ENCODE results near the gene AFF4.
"Not testable (repeated sequence)": the region's sequence is repeated elsewhere in the genome, so short reads cannot be mapped to it uniquely, and the experiment has no call there.

AFF4 gene

GRCh38 chr5:132952829-132953228, 10.6 kb downstream of the AFF4 start:
- TF ChIP-seq CTCF (IDR thresholded peaks at IDR 0.05; ENCODE audit: control extremely low read depth, extremely low read depth, low read depth, missing control alignments), result no peak
- POLR2A ChIA-PET, result no interaction called here
- no peak for DNase-seq (ENCODE audit: extremely low spot score)
- CTCF ChIA-PET, result interaction anchor here (1.4 kb wide), 1 partner anchor 45 kb away, joined by 3 read pairs; no protein-coding TSS in a partner anchor

- no peak for TF ChIP-seq CTCF (IDR thresholded peaks at IDR 0.05; ENCODE audit: control extremely low read depth, extremely low read depth, low read depth, missing control alignments)
- ChIA-PET CTCF (interaction anchor here (1.0 to 1.4 kb wide), 2 partner anchors 10 to 44 kb away, joined by 3 read pairs; no protein-coding TSS in a partner anchor), POLR2A (no interaction called here)
- no peak for DNase-seq (ENCODE audit: extremely low spot score)
These were observed 11.5 kb downstream of the AFF4 start for GRCh38 chr5:132951897-132952296.

GRCh38 chr5:132949136-132949535, 14.3 kb downstream of the AFF4 start:
- POLR2A ChIA-PET, result no interaction called here
- CTCF ChIA-PET, result interaction anchor here (1.0 kb wide), 1 partner anchor 66 kb away, joined by 3 read pairs; no protein-coding TSS in a partner anchor
- DNase-seq (ENCODE audit: extremely low spot score), result no peak
- TF ChIP-seq CTCF (IDR thresholded peaks at IDR 0.05; ENCODE audit: control extremely low read depth, extremely low read depth, low read depth, missing control alignments), result no peak

- ChIA-PET POLR2A (no interaction called here), CTCF (interaction anchor here (1.6 kb wide), 1 partner anchor 11 kb away, joined by 3 read pairs; no protein-coding TSS in a partner anchor)
- no peak for DNase-seq (ENCODE audit: extremely low spot score)
- TF ChIP-seq CTCF (IDR thresholded peaks at IDR 0.05; ENCODE audit: control extremely low read depth, extremely low read depth, low read depth, missing control alignments), result no peak
These were observed 15.8 kb downstream of the AFF4 start for GRCh38 chr5:132947671-132948070.

- POLR2A ChIA-PET; CTCF ChIA-PET; DNase-seq (ENCODE audit: extremely low spot score): not testable (repeated sequence)
These were observed 18.1 kb downstream of the AFF4 start for GRCh38 chr5:132945315-132945714.

GRCh38 chr5:132943362-132944022, 19.9 kb downstream of the AFF4 start:
- TF ChIP-seq CTCF (IDR thresholded peaks at IDR 0.05; ENCODE audit: control extremely low read depth, extremely low read depth, low read depth, missing control alignments), result no peak
- CTCF ChIA-PET, result interaction anchor here (1.2 to 1.9 kb wide), 4 partner anchors 17 to 123 kb away, joined by 3 to 4 read pairs (median 4); no protein-coding TSS in a partner anchor
- POLR2A ChIA-PET, result interaction anchor here (0.5 kb wide), 1 partner anchor 17 kb away, joined by 4 read pairs; no protein-coding TSS in a partner anchor
- no peak for DNase-seq (ENCODE audit: extremely low spot score)

GRCh38 chr5:132941331-132941730, 22.1 kb downstream of the AFF4 start:
- no peak for TF ChIP-seq CTCF (IDR thresholded peaks at IDR 0.05; ENCODE audit: control extremely low read depth, extremely low read depth, low read depth, missing control alignments)
- no peak for DNase-seq (ENCODE audit: extremely low spot score)
- ChIA-PET CTCF (interaction anchor here (1.3 kb wide), 1 partner anchor 18 kb away, joined by 4 read pairs; no protein-coding TSS in a partner anchor), POLR2A (no interaction called here)

All from GM10248 (cell line).